GM21576 (cell line): ENCODE data around the gene PKN3.
A peak's percentile ranks its signal among the peaks of the same experiment; 100 is the strongest.
"Not testable (repeated sequence)": the region's sequence is repeated elsewhere in the genome, so short reads cannot be mapped to it uniquely, and the experiment has no call there.

Source experiments
- ATAC-seq: cut with Tn5 transposase; IDR thresholded peaks from one replicate; pipeline ENCODE4 v1.9.1; 2021; ENCODE audit warnings: mild to moderate bottlenecking, moderate library complexity; ENCODE audit not compliant: unreplicated experiment

PKN3 gene

GRCh38 chr9:128702445-128702948 is at the start of gene PKN3:
Gene PKN3 (plus strand): TSS chr9:128702503. CDS start chr9:128702916, 413 bp downstream.
- peak; percentile 62 for ATAC-seq

GRCh38 chr9:128653908-128654307 is 48.4 kb upstream of the PKN3 start:
- no peak for ATAC-seq

- ATAC-seq, result no peak
Measured at GRCh38 chr9:128654481-128654880, 47.8 kb upstream of the PKN3 start.

GRCh38 chr9:128656416-128657343 is 45.6 kb upstream of the PKN3 start, which contains the start of gene DYNC2I2:
Gene DYNC2I2 (minus strand): TSS chr9:128656847. CDS start chr9:128656726, 121 bp downstream.
- peak; percentile 62 for ATAC-seq

- ATAC-seq, result no peak
Measured at GRCh38 chr9:128657344-128657704, 45.0 kb upstream of the PKN3 start.

GRCh38 chr9:128657796-128658195 is 44.5 kb upstream of the PKN3 start:
- ATAC-seq, result no peak

GRCh38 chr9:128666481-128666941 is 35.8 kb upstream of the PKN3 start:
- not testable (repeated sequence) for ATAC-seq

- no peak for ATAC-seq
Measured at GRCh38 chr9:128669786-128670185, 32.5 kb upstream of the PKN3 start.

GRCh38 chr9:128675382-128675781 is 26.9 kb upstream of the PKN3 start:
- no peak for ATAC-seq

- no peak for ATAC-seq
Measured at GRCh38 chr9:128677794-128678193, 24.5 kb upstream of the PKN3 start.

- ATAC-seq, result no peak
Measured at GRCh38 chr9:128683340-128684064, 18.8 kb upstream of the PKN3 start.

- peak; percentile 1 for ATAC-seq
Measured at GRCh38 chr9:128684065-128684324, 18.3 kb upstream of the PKN3 start.

GRCh38 chr9:128684325-128685199 is 17.7 kb upstream of the PKN3 start:
- peak; percentile 35 for ATAC-seq

GRCh38 chr9:128685636-128686489 is 16.4 kb upstream of the PKN3 start:
- no peak for ATAC-seq

- ATAC-seq, result no peak
Measured at GRCh38 chr9:128687453-128687852, 14.8 kb upstream of the PKN3 start.

- peak; percentile 57 for ATAC-seq
Measured at GRCh38 chr9:128688501-128689292, 13.6 kb upstream of the PKN3 start, which contains the start of gene SET. Gene SET (plus strand): TSS chr9:128689222. CDS start chr9:128689583, 361 bp downstream.

GRCh38 chr9:128689293-128689774 is 13.0 kb upstream of the PKN3 start:
- no peak for ATAC-seq

- no peak for ATAC-seq
Measured at GRCh38 chr9:128689820-128690683, 12.3 kb upstream of the PKN3 start.
